Fibroblast of the aortic adventitia (primary cell): ENCODE data around the gene NSFL1C. TPM values are rescaled to one million over a fixed set of nuclear protein-coding genes. Genes with fewer than 3 reads are reported as not detected.

Experiments
- DNase-seq: peaks from one replicate; pipeline ENCODE4 v3.0.0-alpha.2; 2010; ENCODE audit warnings: low read depth
- H3K4me3 ChIP-seq: 2 replicates; pipeline ENCODE4 v1.5.1; 2011; ENCODE audit warnings: low read depth, mild to moderate bottlenecking, control low read depth, low read length, moderate library complexity
- CTCF ChIP-seq: IDR thresholded peaks from 2 replicates; pipeline ENCODE4 v1.5.1; 2011; ENCODE audit warnings: mild to moderate bottlenecking, low read length, control low read depth, inconsistent platforms; ENCODE audit not compliant: insufficient read depth
- total RNA-seq: library from RNA; depleted of rRNA; stranded (reverse); fragments of >200 nt; gene quantifications from 2 replicates; pipeline ENCODE4 v1.2.3, GENCODE V29; 2012; ENCODE audit warnings: low replicate concordance

NSFL1C gene
- total RNA-seq, 1 donor = 26.9 TPM

- TF ChIP-seq CTCF = no peak
- peak; percentile 83 for DNase-seq
- peak within 1 kb of the TSS; percentile 88 for H3K4me3 ChIP-seq
These were observed 73.7 kb downstream of the NSFL1C start, which contains the start of gene FKBP1A for GRCh38 chr20:1392693-1393506. Gene FKBP1A (minus strand): TSS chr20:1393054. CDS start chr20:1392998, 56 bp downstream.

GRCh38 chr20:1392443-1392692 is 74.3 kb downstream of the NSFL1C start:
- no peak for DNase-seq
- TF ChIP-seq CTCF = no peak
- peak overlapping the region; percentile 88 for H3K4me3 ChIP-seq

Other genes with a start within 250 kb of the NSFL1C start
- not detected in 2 replicates for gene RAD21L1, start 240.8 kb downstream of the NSFL1C start, total RNA-seq
- gene SNPH, start 200.6 kb downstream of the NSFL1C start, total RNA-seq = 5.6 and 7.7 TPM in 2 replicates
- 1.4 and 2.3 TPM in 2 replicates for gene SDCBP2, start 137.7 kb downstream of the NSFL1C start, total RNA-seq
- gene FKBP1A, start 73.8 kb downstream of the NSFL1C start, total RNA-seq = 39.3 and 200 TPM in 2 replicates
- not detected in 2 replicates for gene SIRPB2, start 24.6 kb upstream of the NSFL1C start, total RNA-seq
- gene SIRPD, start 90.9 kb upstream of the NSFL1C start, total RNA-seq = not detected in 2 replicates
- 0.90 TPM in 1 of 2 replicates, not detected in the other for gene SIRPB1, start 153.2 kb upstream of the NSFL1C start, total RNA-seq
- not detected in 2 replicates for gene SIRPG, start 190.9 kb upstream of the NSFL1C start, total RNA-seq